VCaP (cell line): ENCODE measurements around the gene EGLN1.

Experiments used
- H3K27ac ChIP-seq: fragments of 450-650 bp; 2 replicates; pipeline ENCODE4 v1.5.1; 2017
- CTCF ChIP-seq: fragments of 450-650 bp; conservative IDR thresholded peaks from 2 replicates; pipeline ENCODE4 v1.5.1; 2017; ENCODE audit warnings: mild to moderate bottlenecking, moderate library complexity

The EGLN1 gene

GRCh38 chr1:231332761-231333160, 89.3 kb downstream of the EGLN1 start:
- no peak overlapping the region for H3K27ac ChIP-seq
- no peak for TF ChIP-seq CTCF

DNA sequence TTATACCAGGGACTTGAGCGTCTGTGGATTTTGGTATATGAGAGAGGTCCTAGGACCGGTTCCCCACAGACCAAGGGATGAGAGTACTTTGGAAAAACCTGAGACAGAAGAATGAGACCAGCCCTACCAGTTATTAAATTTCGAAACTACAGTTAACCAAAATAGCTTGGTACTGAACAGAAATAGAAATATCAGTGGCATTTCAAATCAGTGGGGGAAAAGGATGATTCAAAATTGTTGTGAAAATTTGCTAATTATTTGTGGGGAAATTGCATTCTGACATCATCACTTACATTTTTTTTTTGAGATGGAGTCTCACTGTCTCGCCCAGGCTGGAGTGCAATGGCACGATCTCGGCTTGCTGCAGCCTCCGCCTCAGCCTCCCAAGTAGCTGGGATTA, 92.6 kb downstream of the EGLN1 start:
- H3K27ac ChIP-seq, result no peak overlapping the region
- TF ChIP-seq CTCF, result no peak

- H3K27ac ChIP-seq, result peak overlapping the region; percentile 72
- no peak for TF ChIP-seq CTCF
Observed at GRCh38 chr1:231327617-231328016, 94.5 kb downstream of the EGLN1 start.

DNA sequence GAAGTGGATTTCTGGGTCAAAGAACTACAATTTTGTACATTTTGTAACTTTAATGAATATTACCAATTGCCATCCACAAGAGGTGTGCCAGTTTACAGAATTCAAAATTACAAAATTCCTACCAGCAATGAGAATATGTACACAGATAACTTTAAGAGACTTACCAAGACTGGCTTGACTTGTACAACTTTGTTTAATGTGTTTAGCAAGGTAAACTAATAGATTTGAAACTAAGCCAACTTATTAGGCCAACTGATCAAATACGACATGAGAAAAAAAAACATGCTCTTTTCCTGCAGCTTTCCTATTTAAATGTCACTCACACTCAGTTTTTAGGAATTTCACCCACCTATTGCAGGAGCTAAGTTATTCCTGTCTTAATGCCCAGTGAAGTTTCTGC, 95.8 kb downstream of the EGLN1 start:
- no peak for TF ChIP-seq CTCF
- peak overlapping the region; percentile 72 for H3K27ac ChIP-seq

DNA sequence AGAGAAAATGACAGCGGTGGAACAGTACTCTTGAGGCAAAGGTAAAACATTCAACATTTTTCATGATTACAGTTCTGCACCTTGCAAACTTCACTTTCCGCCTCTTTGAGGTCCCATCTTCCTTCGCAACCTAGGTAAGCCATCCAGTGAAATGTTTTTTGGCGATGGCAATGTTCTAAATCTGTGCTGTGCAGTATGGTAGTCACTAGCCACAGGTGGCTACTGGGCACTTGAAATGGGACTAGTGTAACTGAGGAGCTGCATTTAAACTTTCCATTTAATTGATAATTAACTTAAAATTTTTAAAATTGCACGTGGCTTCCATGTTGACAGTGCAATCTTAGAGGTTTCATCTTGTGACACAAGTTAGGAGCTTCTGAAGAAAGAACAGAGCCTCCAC, 97.4 kb downstream of the EGLN1 start:
- H3K27ac ChIP-seq, result peak overlapping the region; percentile 72
- no peak for TF ChIP-seq CTCF

DNA sequence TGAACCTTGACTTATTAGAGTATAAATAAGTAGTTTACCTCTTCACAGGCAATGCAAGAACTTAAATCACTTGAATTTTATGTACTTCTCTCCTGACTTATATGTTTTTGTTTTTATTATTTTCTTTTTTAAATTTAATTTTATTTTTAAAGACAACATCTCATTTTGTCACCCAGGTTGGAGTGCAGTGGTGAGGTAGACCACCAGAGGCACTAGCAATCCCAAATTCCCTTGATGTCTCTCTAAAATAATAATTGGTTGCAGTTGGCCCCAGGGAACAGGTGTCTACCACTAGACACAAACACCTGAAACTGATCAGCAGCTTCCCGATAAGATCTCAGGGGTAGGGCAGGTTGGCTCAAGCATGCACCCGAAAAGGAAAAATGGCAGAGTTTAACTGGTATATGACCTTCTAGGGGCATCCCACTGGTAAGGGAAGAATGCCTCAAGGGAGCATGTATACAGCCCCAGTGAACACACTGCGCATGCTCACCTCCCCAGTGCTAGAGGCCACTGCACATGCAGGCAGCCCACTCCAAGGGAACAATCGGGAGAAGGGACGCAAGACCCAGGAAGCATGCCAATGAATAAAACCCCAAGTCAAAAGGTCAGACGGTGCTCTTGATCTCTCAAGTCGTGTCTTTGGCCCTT, 99.1 kb downstream of the EGLN1 start:
- no peak overlapping the region for H3K27ac ChIP-seq
- TF ChIP-seq CTCF, result no peak

- H3K27ac ChIP-seq, result no peak overlapping the region
- TF ChIP-seq CTCF, result no peak
Observed at GRCh38 chr1:231319080-231319479, 103.0 kb downstream of the EGLN1 start.
